ENCODE measurements around the gene PKD1L1. TPM values are rescaled to one million over a fixed set of nuclear protein-coding genes. Genes with fewer than 3 reads are reported as not detected.

The PKD1L1 gene
- total RNA-seq, 1 experiment from 2014 or later = 0.17 TPM

DNA sequence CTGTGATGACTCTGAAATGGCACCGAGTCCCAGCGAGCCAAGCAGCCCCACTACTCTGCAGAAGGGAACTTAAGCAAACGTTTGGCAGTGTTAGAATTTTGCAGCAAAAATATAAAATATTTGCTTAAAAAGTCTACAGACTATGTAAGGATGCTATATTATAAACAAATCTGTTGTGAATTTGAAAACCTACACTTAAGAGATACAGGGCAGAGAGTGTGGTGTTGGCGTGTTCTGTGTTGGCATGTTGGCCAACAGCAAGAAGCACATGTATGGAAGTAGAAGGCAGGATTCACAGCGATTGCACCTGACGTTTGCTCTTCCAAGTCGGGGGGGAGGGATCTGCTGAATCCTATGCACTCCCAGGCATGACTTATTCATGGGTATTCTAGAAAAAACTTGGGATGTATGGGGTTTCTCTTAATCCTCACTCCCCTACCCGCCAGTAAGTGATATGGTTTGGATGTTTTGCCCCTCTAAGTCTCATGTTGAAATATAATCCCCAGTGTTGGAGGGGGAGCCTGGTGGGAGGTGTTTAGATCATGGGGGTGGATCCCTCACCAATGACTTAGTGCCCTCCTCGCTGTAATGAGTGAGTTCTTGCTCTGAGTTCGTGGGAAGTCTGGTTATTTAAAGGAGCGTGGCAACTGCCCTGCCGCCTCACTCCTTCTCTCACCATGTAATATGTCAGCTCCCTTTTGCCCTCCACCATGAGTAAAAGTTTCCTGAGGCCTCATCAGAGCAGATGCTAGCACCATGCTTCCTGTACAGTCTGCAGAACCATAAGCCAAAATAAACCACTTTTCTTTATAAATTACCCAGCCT, 62.1 kb downstream of the PKD1L1 start:
- Histone ChIP-seq H3K4ac (ENCODE audit: low read depth, low read length) (no peak overlapping the region), H3K18ac (ENCODE audit: insufficient read length, low read depth, low read length) (no peak overlapping the region), H4K20me1 (ENCODE audit: control insufficient read depth, insufficient read depth, insufficient read length) (no peaks in the 10 kb centered on the region), H3K9ac (ENCODE audit: extremely low read depth, insufficient read length, low read length) (no peak overlapping the region), H3K9me3 (ENCODE audit: control insufficient read depth, low read depth, low read length) (no peaks in the 10 kb centered on the region), H3K79me2 (ENCODE audit: insufficient read depth, low read length) (no peaks in the 10 kb centered on the region), H3K4me1 (ENCODE audit: insufficient read depth, low read length) (no peaks in the 10 kb centered on the region), H2BK20ac (ENCODE audit: low read depth, low read length, poor library complexity, severe bottlenecking) (no peak overlapping the region), H3T11ph (ENCODE audit: low read length) (no peak overlapping the region), H3K27me3 (ENCODE audit: insufficient read depth, low read length) (no peaks in the 10 kb centered on the region), H2BK12ac (ENCODE audit: insufficient read length, low read depth, low read length) (no peak overlapping the region), H2BK120ac (ENCODE audit: low read depth, low read length, poor library complexity, severe bottlenecking) (no peak overlapping the region), H4K91ac (ENCODE audit: insufficient read length, low read depth, low read length) (no peak overlapping the region), H4K8ac (replicated peaks; ENCODE audit: insufficient read length, low read depth, low read length) (no peak overlapping the region), H2BK5ac (ENCODE audit: insufficient read length, low read length) (no peak overlapping the region), H3K56ac (ENCODE audit: insufficient read length, low read depth, low read length) (no peak overlapping the region), H4K5ac (ENCODE audit: insufficient read length, low read depth, low read length) (no peak overlapping the region), H2BK15ac (ENCODE audit: low read depth, low read length) (no peak overlapping the region), H3K14ac (ENCODE audit: insufficient read depth, low read length) (no peak overlapping the region), H3K4me2 (ENCODE audit: insufficient read depth, insufficient read length, low read length) (no peak overlapping the region), H2AFZ (ENCODE audit: low read length) (no peak overlapping the region), H3K23me2 (ENCODE audit: insufficient read length, low read depth, low read length, poor library complexity, severe bottlenecking) (no peaks in the 10 kb centered on the region), H3K79me1 (ENCODE audit: insufficient read depth, low read depth, low read length, poor library complexity, severe bottlenecking) (no peaks in the 10 kb centered on the region), H3K27ac (ENCODE audit: insufficient read length, low read depth, low read length) (no peak overlapping the region), H3K23ac (ENCODE audit: insufficient read length, low read depth, low read length) (no peak overlapping the region), H2AK5ac (ENCODE audit: insufficient read length, low read length) (no peak overlapping the region)
- no peaks in the 10 kb centered on the region for H3K36me3 Mint-ChIP-seq (ENCODE audit: insufficient read depth in 1 of 3, low read depth in 3 of 3)
- H3K4me1 Mint-ChIP-seq = no peaks in the 10 kb centered on the region
- no peak overlapping the region for H3K27ac Mint-ChIP-seq
- TF ChIP-seq, protein P1, sequence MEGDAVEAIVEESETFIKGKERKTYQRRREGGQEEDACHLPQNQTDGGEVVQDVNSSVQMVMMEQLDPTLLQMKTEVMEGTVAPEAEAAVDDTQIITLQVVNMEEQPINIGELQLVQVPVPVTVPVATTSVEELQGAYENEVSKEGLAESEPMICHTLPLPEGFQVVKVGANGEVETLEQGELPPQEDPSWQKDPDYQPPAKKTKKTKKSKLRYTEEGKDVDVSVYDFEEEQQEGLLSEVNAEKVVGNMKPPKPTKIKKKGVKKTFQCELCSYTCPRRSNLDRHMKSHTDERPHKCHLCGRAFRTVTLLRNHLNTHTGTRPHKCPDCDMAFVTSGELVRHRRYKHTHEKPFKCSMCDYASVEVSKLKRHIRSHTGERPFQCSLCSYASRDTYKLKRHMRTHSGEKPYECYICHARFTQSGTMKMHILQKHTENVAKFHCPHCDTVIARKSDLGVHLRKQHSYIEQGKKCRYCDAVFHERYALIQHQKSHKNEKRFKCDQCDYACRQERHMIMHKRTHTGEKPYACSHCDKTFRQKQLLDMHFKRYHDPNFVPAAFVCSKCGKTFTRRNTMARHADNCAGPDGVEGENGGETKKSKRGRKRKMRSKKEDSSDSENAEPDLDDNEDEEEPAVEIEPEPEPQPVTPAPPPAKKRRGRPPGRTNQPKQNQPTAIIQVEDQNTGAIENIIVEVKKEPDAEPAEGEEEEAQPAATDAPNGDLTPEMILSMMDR (conservative IDR thresholded peaks at IDR 0.05) = no peak
- WGBS (ENCODE audit: extremely low coverage, insufficient read length, low lambda C conversion rate) = no CpG with 5 or more reads among the region's 12 CpGs
- peaks cover 8% of the 10 kb centered on the region for H3K27me3 Mint-ChIP-seq (ENCODE audit: low read depth)
- no peak for DNase-seq
- H3K4me3 Mint-ChIP-seq = no peak overlapping the region
- H3K9me3 Mint-ChIP-seq = no peaks in the 10 kb centered on the region
